Caco-2 (cell line): ENCODE measurements around the gene HTR2C. TPM values are rescaled to one million over a fixed set of nuclear protein-coding genes. Genes with fewer than 3 reads are reported as not detected.
"Not testable (repeated sequence)": the region's sequence is repeated elsewhere in the genome, so short reads cannot be mapped to it uniquely, and the experiment has no call there.

Source experiments
- BruUV-seq: library from RNA; stranded (reverse); fragments of 400-500 nt; replicated peaks from 2 replicates; lab custom pipeline; 2021; lab: Mats Ljungman, UMichigan
- CTCF ChIA-PET: fragments of 300-600 bp; sonication (Branson Sonifier 250); formaldehyde crosslinking; loops from one replicate; lab custom pipeline; 2022; ENCODE audit warnings: antibody characterized with exemption; lab: Charles Lee
- POLR2A ChIA-PET: fragments of 300-600 bp; sonication (Branson Sonifier 250); formaldehyde crosslinking; loops from one replicate; lab custom pipeline; 2022; ENCODE audit warnings: antibody characterized with exemption; lab: Charles Lee
- DNase-seq, 2 experiments: peaks; one replicate each; pipeline versions ENCODE4 v3.0.0 to v3.0.0-alpha.2; 2020 to 2022
- H3K27me3 ChIP-seq: replicated peaks from 2 replicates; pipeline ENCODE4 v1.6.0; 2011; ENCODE audit warnings: low read length; ENCODE audit not compliant: control insufficient read depth, insufficient read depth
- H3K36me3 ChIP-seq: 2 replicates; pipeline ENCODE4 v1.5.1; 2011; ENCODE audit warnings: low read length; ENCODE audit not compliant: control insufficient read depth, insufficient read depth
- H3K4me1 ChIP-seq: fragments of 250-450 bp; sonication (Bioruptor Pico); 2 replicates; pipeline ENCODE4 v1.5.1; 2020; ENCODE audit warnings: mild to moderate bottlenecking
- H3K4me3 ChIP-seq: 2 replicates; pipeline ENCODE4 v1.5.1; 2011; ENCODE audit warnings: low read depth, mild to moderate bottlenecking, control low read depth, low read length
- H3K9me3 ChIP-seq: fragments of 250-450 bp; sonication (Bioruptor Pico); 2 replicates; pipeline ENCODE4 v1.5.1; 2020; ENCODE audit warnings: mild to moderate bottlenecking, moderate library complexity
- H3K27ac Mint-ChIP-seq: one replicate; pipeline ENCODE4 v1.8.0; 2022; ENCODE audit warnings: mixed read lengths; ENCODE audit not compliant: unreplicated experiment
- H3K27me3 Mint-ChIP-seq: one replicate; pipeline ENCODE4 v1.8.0; 2022; ENCODE audit warnings: mixed read lengths; ENCODE audit not compliant: insufficient read depth, unreplicated experiment
- H3K36me3 Mint-ChIP-seq: one replicate; pipeline ENCODE4 v1.8.0; 2022; ENCODE audit warnings: mild to moderate bottlenecking, mixed read lengths; ENCODE audit not compliant: insufficient read depth, unreplicated experiment
- H3K4me1 Mint-ChIP-seq: one replicate; pipeline ENCODE4 v1.8.0; 2022; ENCODE audit warnings: low read depth, mixed read lengths; ENCODE audit not compliant: unreplicated experiment
- H3K4me3 Mint-ChIP-seq: one replicate; pipeline ENCODE4 v1.8.0; 2022; ENCODE audit warnings: mild to moderate bottlenecking, moderate library complexity, mixed read lengths; ENCODE audit not compliant: unreplicated experiment
- H3K9me3 Mint-ChIP-seq: one replicate; pipeline ENCODE4 v1.8.0; 2022; ENCODE audit warnings: mixed read lengths; ENCODE audit not compliant: unreplicated experiment
- intact Hi-C: fragments of 100-400 bp; cut with micrococcal nuclease; formaldehyde crosslinking; loops from one replicate; pipeline ENCODE4 v1.10.0; 2022; ENCODE audit not compliant: unreplicated experiment
- total RNA-seq: library from RNA; stranded (reverse); gene quantifications from 2 replicates; pipeline ENCODE4 v1.2.3, GENCODE V29; 2022
- TF ChIP-seq, protein P1 (sequence below), 2 experiments: fragments of 200-600 bp in 1 of 2; IDR thresholded peaks; 1 replicate in 1 of 2; 2 replicates in 1 of 2; pipeline versions ENCODE4 v1.5.1 to v1.8.0; 2011 to 2022; ENCODE audit warnings: antibody characterized with exemption in 1 of 2, control low read depth in 1 of 2, inconsistent platforms in 1 of 2, low read depth in 1 of 2, low read length in 1 of 2, mild to moderate bottlenecking in 1 of 2, moderate library complexity in 1 of 2; ENCODE audit not compliant: insufficient read depth in 1 of 2, severe bottlenecking in 1 of 2, unreplicated experiment in 1 of 2

HTR2C gene
- total RNA-seq, 1 experiment from 2014 or later: not detected

DNA sequence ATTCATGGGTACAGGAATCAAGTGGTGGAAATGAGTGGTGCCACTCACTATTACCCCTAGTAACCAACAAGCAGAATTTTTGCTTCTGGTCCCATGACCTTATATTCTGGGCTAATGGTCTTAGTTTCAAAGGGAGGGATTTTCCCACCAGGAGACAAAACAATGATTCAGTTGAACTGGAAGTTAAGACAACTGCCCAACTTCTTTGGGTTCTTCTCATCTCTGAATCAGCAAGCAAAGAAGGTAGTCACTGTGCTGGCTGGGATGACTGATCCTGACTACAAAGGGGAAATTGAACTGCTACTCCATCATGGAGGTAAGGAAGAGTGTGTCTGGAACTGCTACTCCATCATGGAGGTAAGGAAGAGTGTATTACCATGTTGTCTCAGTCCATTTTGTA is 346.3 kb downstream of the HTR2C start:
- H3K4me1 Mint-ChIP-seq: no peaks in the 10 kb centered on the region
- TF ChIP-seq, protein P1, sequence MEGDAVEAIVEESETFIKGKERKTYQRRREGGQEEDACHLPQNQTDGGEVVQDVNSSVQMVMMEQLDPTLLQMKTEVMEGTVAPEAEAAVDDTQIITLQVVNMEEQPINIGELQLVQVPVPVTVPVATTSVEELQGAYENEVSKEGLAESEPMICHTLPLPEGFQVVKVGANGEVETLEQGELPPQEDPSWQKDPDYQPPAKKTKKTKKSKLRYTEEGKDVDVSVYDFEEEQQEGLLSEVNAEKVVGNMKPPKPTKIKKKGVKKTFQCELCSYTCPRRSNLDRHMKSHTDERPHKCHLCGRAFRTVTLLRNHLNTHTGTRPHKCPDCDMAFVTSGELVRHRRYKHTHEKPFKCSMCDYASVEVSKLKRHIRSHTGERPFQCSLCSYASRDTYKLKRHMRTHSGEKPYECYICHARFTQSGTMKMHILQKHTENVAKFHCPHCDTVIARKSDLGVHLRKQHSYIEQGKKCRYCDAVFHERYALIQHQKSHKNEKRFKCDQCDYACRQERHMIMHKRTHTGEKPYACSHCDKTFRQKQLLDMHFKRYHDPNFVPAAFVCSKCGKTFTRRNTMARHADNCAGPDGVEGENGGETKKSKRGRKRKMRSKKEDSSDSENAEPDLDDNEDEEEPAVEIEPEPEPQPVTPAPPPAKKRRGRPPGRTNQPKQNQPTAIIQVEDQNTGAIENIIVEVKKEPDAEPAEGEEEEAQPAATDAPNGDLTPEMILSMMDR (IDR thresholded peaks at IDR 0.05; ENCODE audit: insufficient read depth in 1 of 2, low read depth in 1 of 2, low read length in 1 of 2, severe bottlenecking in 1 of 2, unreplicated experiment in 1 of 2): no peak
- CTCF ChIA-PET: no interaction called here
- H3K36me3 Mint-ChIP-seq: no peaks in the 10 kb centered on the region
- no peak for DNase-seq
- H3K4me3 Mint-ChIP-seq: no peak overlapping the region
- no peaks in the 10 kb centered on the region for H3K9me3 ChIP-seq
- H3K9me3 Mint-ChIP-seq: peaks cover 9% of the 10 kb centered on the region
- no peaks in the 10 kb centered on the region for H3K36me3 ChIP-seq
- POLR2A ChIA-PET: no interaction called here
- H3K4me1 ChIP-seq: 0 out of 2 replicates have a peak, but pooled peaks cover 2% of the 10 kb centered on the region
- no peak overlapping the region for H3K27ac Mint-ChIP-seq
- H3K27me3 ChIP-seq: no peaks in the 10 kb centered on the region
- no TSS peak for BruUV-seq
- H3K4me3 ChIP-seq: no peak overlapping the region
- no peaks in the 10 kb centered on the region for H3K27me3 Mint-ChIP-seq
- intact Hi-C loops: no loop called here

GRCh38 chrX:114932550-114932949 is 348.7 kb downstream of the HTR2C start:
- BruUV-seq: no TSS peak
- Histone ChIP-seq H3K4me1 (no peaks in the 10 kb centered on the region), H3K9me3 (no peaks in the 10 kb centered on the region), H3K4me3 (no peak overlapping the region), H3K36me3 (no peaks in the 10 kb centered on the region), H3K27me3 (no peaks in the 10 kb centered on the region)
- no peaks in the 10 kb centered on the region for H3K4me1 Mint-ChIP-seq
- TF ChIP-seq, protein P1 (IDR thresholded peaks at IDR 0.05; ENCODE audit: insufficient read depth in 1 of 2, low read depth in 1 of 2, low read length in 1 of 2, severe bottlenecking in 1 of 2, unreplicated experiment in 1 of 2): no peak
- peaks cover 9% of the 10 kb centered on the region for H3K9me3 Mint-ChIP-seq
- intact Hi-C loops: no loop called here
- ChIA-PET POLR2A (no interaction called here), CTCF (no interaction called here)
- no peak overlapping the region for H3K4me3 Mint-ChIP-seq
- H3K27me3 Mint-ChIP-seq: no peaks in the 10 kb centered on the region
- H3K36me3 Mint-ChIP-seq: no peaks in the 10 kb centered on the region
- DNase-seq: no peak
- no peak overlapping the region for H3K27ac Mint-ChIP-seq

DNA sequence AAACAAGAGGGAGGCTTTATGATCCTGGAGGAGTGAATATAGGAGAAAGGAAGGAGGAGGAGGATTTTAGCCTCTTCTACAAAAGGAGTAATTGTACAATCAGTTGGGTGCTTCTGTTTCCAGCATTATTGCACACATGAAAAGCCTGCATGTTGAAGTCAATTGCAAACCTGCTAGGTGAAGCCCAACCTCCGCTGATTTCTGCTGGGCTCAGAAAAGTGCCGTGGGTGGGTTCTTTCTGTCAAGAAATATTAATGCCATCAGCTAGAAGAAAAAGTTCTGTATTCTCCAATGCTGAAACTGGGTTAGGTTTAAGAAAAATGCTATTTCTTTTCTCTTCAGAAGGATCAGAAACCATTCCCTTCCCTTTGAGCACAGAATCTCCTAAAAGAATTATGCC is 349.4 kb downstream of the HTR2C start:
- BruUV-seq, H3K4me3 Mint-ChIP-seq, H3K9me3 ChIP-seq, CTCF ChIA-PET, H3K27ac Mint-ChIP-seq, H3K36me3 Mint-ChIP-seq, H3K36me3 ChIP-seq, H3K4me1 ChIP-seq, DNase-seq, intact Hi-C loops, H3K9me3 Mint-ChIP-seq, H3K27me3 Mint-ChIP-seq, H3K27me3 ChIP-seq, H3K4me3 ChIP-seq, H3K4me1 Mint-ChIP-seq, POLR2A ChIA-PET: not testable (repeated sequence)

- H3K27me3 ChIP-seq, POLR2A ChIA-PET, H3K4me1 ChIP-seq, H3K4me1 Mint-ChIP-seq, H3K27me3 Mint-ChIP-seq, H3K36me3 Mint-ChIP-seq, H3K4me3 Mint-ChIP-seq, intact Hi-C loops, DNase-seq, H3K9me3 ChIP-seq, CTCF ChIA-PET, BruUV-seq, H3K9me3 Mint-ChIP-seq, H3K36me3 ChIP-seq, H3K27ac Mint-ChIP-seq, H3K4me3 ChIP-seq: not testable (repeated sequence)
These were observed 353.2 kb downstream of the HTR2C start for GRCh38 chrX:114937090-114937489.
